Type B pancreatic cell (in vitro differentiated cells): Measurements from ENCODE around the gene NANOS3. TPM values are rescaled to one million over a fixed set of nuclear protein-coding genes. Genes with fewer than 3 reads are reported as not detected.

Experiments used
- DNase-seq: peaks from one replicate; pipeline ENCODE4 v3.0.0; 2021; ENCODE audit warnings: mixed read lengths; ENCODE audit not compliant: unreplicated experiment; ENCODE audit errors: extremely low spot score
- H3K27ac Mint-ChIP-seq: 2 replicates; pipeline ENCODE4 v1.8.0; 2021; ENCODE audit warnings: mild to moderate bottlenecking, mixed read lengths
- H3K27me3 Mint-ChIP-seq: 2 replicates; pipeline ENCODE4 v1.8.0; 2021; ENCODE audit warnings: mixed read lengths
- H3K36me3 Mint-ChIP-seq: 2 replicates; pipeline ENCODE4 v1.8.0; 2021; ENCODE audit warnings: mixed read lengths
- H3K4me1 Mint-ChIP-seq: one replicate; pipeline ENCODE4 v1.8.0; 2021; ENCODE audit warnings: mixed read lengths; ENCODE audit not compliant: unreplicated experiment
- H3K4me3 Mint-ChIP-seq: 2 replicates; pipeline ENCODE4 v1.8.0; 2021; ENCODE audit warnings: mild to moderate bottlenecking, mixed read lengths
- H3K9me3 Mint-ChIP-seq: 2 replicates; pipeline ENCODE4 v1.8.0; 2021; ENCODE audit warnings: mixed read lengths
- CTCF ChIP-seq: fragments of 200-600 bp; sonication (generic); conservative IDR thresholded peaks from 2 replicates; pipeline ENCODE4 v1.5.0; 2021; ENCODE audit warnings: antibody characterized with exemption, mild to moderate bottlenecking
- total RNA-seq: library from RNA; stranded (reverse); gene quantifications from 2 replicates; pipeline ENCODE4 v1.2.1, GENCODE V29; 2021; ENCODE audit warnings: low replicate concordance

NANOS3 gene
- total RNA-seq, 1 donor from 2014 or later: 2.8 TPM

GRCh38 chr19:13839130-13839937 lies 37.6 kb upstream of the NANOS3 start:
- H3K4me1 Mint-ChIP-seq: peaks cover 6% of the 10 kb centered on the region
- DNase-seq: no peak
- no peak overlapping the region for H3K4me3 Mint-ChIP-seq
- peak overlapping the region; percentile 81 for H3K27ac Mint-ChIP-seq
- no peaks in the 10 kb centered on the region for H3K36me3 Mint-ChIP-seq
- H3K27me3 Mint-ChIP-seq: no peaks in the 10 kb centered on the region
- TF ChIP-seq CTCF: no peak
- H3K9me3 Mint-ChIP-seq: no peaks in the 10 kb centered on the region

- Mint-ChIP-seq H3K27me3 (no peaks in the 10 kb centered on the region), H3K4me1 (peaks cover 12% of the 10 kb centered on the region), H3K36me3 (no peaks in the 10 kb centered on the region), H3K27ac (peak overlapping the region; percentile 89), H3K9me3 (no peaks in the 10 kb centered on the region), H3K4me3 (peak overlapping the region; percentile 45)
- DNase-seq: no peak
- no peak for TF ChIP-seq CTCF
Measured at GRCh38 chr19:13839938-13840304, 37.0 kb upstream of the NANOS3 start.

- TF ChIP-seq CTCF: no peak
- peak overlapping the region; percentile 89 for H3K4me3 Mint-ChIP-seq
- peak overlapping the region; percentile 89 for H3K27ac Mint-ChIP-seq
- peaks cover 16% of the 10 kb centered on the region for H3K4me1 Mint-ChIP-seq
- DNase-seq: no peak
- H3K9me3 Mint-ChIP-seq: no peaks in the 10 kb centered on the region
- no peaks in the 10 kb centered on the region for H3K36me3 Mint-ChIP-seq
- no peaks in the 10 kb centered on the region for H3K27me3 Mint-ChIP-seq
Measured at GRCh38 chr19:13840305-13841085, 36.4 kb upstream of the NANOS3 start.

DNA sequence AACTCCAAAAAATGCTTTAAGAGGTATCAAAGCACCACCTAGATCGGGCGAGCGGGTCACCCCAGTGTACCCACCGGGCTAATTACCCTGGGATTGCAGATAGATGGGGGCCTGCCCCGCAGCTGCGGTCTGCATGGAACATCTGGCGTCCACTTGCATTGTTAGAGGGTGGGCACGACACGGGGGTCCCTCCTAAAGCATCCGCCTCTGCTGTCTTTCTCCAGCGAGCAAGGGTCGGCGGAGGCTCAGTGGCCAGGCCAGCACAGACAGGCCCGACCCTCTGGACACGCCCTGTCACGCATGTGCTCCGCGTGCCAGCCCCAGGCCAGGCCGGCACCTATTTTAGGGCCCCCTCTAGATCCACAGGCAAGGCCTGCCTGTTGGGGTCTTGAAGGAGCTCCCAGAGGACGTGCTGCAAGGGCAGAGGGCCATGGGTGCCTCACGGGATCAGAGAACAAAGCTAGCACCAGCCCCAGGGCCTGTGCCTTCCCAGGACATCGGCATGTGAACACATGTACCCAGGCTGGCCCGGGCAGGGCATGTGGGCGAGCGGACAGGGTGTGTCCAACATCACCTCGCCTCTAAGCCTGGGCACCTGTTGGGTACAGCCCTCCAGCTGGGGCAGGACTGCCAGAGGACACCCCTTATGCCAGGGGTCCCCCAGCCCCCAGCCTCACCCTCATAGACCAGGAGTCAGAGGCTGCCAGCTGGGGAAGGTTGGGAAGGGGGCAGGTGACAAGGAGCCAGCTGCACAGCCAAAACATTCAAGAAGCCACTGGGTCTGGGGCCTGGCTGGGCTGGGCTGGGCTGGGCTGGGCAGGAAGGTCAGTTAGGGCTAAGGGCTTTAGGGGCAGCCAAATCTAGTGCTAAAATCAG lies 35.6 kb upstream of the NANOS3 start:
- no peaks in the 10 kb centered on the region for H3K36me3 Mint-ChIP-seq
- H3K27me3 Mint-ChIP-seq: no peaks in the 10 kb centered on the region
- peak overlapping the region; percentile 89 for H3K27ac Mint-ChIP-seq
- DNase-seq: no peak
- TF ChIP-seq CTCF: no peak
- H3K4me1 Mint-ChIP-seq: peaks cover 22% of the 10 kb centered on the region
- no peaks in the 10 kb centered on the region for H3K9me3 Mint-ChIP-seq
- peak overlapping the region; percentile 89 for H3K4me3 Mint-ChIP-seq

GRCh38 chr19:13841962-13842290 lies 35.0 kb upstream of the NANOS3 start:
- H3K36me3 Mint-ChIP-seq: no peaks in the 10 kb centered on the region
- H3K9me3 Mint-ChIP-seq: no peaks in the 10 kb centered on the region
- no peaks in the 10 kb centered on the region for H3K27me3 Mint-ChIP-seq
- TF ChIP-seq CTCF: no peak
- peak overlapping the region; percentile 89 for H3K4me3 Mint-ChIP-seq
- DNase-seq: no peak
- peak overlapping the region; percentile 89 for H3K27ac Mint-ChIP-seq
- H3K4me1 Mint-ChIP-seq: peaks cover 27% of the 10 kb centered on the region
